Measurements from ENCODE around the gene CNOT6. TPM values are rescaled to one million over a fixed set of nuclear protein-coding genes. Genes with fewer than 3 reads are reported as not detected.
"Not testable (repeated sequence)": the region's sequence is repeated elsewhere in the genome, so short reads cannot be mapped to it uniquely, and the experiment has no call there.

The CNOT6 gene
- total and polyA plus RNA-seq, 4 donors = 8.7 to 51.1 (median 14.8) TPM

GRCh38 chr5:180456792-180457191, 37.4 kb upstream of the CNOT6 start:
- Histone ChIP-seq H3K9me3 (ENCODE audit: control insufficient read depth in 4 of 4, insufficient read depth in 3 of 4, low read length in 3 of 4) (no peaks in the 10 kb centered on the region), H3K27ac (ENCODE audit: low read depth in 1 of 2, low read length in 1 of 2) (no peak overlapping the region), H3K36me3 (ENCODE audit: control insufficient read depth in 4 of 4, insufficient read depth in 4 of 4, low read length in 4 of 4) (no peaks in the 10 kb centered on the region), H3K4me1 (ENCODE audit: control insufficient read depth in 5 of 5, insufficient read depth in 5 of 5, low read length in 5 of 5) (peaks cover 0 to 2% (median 0%) of the 10 kb centered on the region in 5 donors), H3K27me3 (ENCODE audit: control insufficient read depth in 3 of 3, insufficient read depth in 3 of 3, low read length in 2 of 3) (no peaks in the 10 kb centered on the region), H3K9ac (ENCODE audit: insufficient read depth in 1 of 2, low read length in 2 of 2) (no peak overlapping the region), H3K4me3 (no peak overlapping the region)
- 49 to 59% methylated on average over 3 of the region's 3 CpGs for WGBS, 2 donors
- TF ChIP-seq, protein P1, sequence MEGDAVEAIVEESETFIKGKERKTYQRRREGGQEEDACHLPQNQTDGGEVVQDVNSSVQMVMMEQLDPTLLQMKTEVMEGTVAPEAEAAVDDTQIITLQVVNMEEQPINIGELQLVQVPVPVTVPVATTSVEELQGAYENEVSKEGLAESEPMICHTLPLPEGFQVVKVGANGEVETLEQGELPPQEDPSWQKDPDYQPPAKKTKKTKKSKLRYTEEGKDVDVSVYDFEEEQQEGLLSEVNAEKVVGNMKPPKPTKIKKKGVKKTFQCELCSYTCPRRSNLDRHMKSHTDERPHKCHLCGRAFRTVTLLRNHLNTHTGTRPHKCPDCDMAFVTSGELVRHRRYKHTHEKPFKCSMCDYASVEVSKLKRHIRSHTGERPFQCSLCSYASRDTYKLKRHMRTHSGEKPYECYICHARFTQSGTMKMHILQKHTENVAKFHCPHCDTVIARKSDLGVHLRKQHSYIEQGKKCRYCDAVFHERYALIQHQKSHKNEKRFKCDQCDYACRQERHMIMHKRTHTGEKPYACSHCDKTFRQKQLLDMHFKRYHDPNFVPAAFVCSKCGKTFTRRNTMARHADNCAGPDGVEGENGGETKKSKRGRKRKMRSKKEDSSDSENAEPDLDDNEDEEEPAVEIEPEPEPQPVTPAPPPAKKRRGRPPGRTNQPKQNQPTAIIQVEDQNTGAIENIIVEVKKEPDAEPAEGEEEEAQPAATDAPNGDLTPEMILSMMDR (IDR thresholded peaks at IDR 0.05; ENCODE audit: control extremely low read depth, extremely low read depth) = no peak
- ATAC-seq (ENCODE audit: insufficient read depth, low FRiP score) = no peak
- no peak for DNase-seq

DNA sequence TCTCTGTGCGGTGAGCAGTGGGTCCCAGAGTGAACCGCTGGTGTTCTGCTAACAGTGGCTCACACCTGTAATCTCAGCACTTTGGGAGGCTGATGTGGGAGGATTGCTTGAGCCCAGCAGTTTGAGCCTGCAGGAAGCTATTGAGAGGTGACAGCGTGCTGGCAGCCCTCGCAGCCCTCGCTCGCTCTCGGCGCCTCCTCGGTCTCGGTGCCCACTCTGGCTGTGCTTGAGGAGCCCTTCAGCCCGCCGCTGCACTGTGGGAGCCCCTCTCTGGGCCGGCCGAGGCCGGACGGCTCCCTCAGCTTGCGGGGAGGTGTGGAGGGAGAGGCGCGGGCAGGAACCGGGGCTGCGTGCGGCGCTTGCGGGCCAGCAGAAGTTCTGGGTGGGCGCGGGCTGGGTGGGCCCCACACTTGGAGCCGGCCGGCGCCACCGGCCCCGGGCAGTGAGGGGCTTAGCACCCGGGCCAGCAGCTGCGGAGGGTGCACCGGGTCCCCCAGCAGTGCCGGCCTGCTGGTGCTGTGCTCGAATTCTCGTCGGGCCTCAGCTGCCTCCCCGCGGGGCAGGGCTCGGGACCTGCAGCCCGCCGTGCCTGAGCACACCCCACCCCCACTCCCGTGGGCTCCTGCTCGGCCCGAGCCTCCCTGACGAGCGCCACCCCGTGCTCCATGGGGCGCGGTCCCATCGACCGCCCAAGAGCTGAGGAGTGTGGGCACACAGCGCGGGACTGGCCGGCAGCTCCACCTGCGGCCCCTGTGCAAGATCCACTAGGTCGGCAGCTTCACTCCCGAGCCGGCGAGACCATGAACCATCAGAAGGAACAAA, 35.1 kb upstream of the CNOT6 start:
- not testable (repeated sequence) for H3K36me3 ChIP-seq (ENCODE audit: control insufficient read depth in 4 of 4, insufficient read depth in 4 of 4, low read length in 4 of 4); H3K4me3 ChIP-seq; H3K9ac ChIP-seq (ENCODE audit: insufficient read depth in 1 of 2, low read length in 2 of 2); H3K9me3 ChIP-seq (ENCODE audit: control insufficient read depth in 4 of 4, insufficient read depth in 3 of 4, low read length in 3 of 4); H3K4me1 ChIP-seq (ENCODE audit: control insufficient read depth in 5 of 5, insufficient read depth in 5 of 5, low read length in 5 of 5); DNase-seq; H3K27me3 ChIP-seq (ENCODE audit: control insufficient read depth in 3 of 3, insufficient read depth in 3 of 3, low read length in 2 of 3); H3K27ac ChIP-seq (ENCODE audit: low read depth in 1 of 2, low read length in 1 of 2); ATAC-seq (ENCODE audit: insufficient read depth, low FRiP score)
- WGBS, 2 donors = 97 to 99% methylated on average over 51 to 61 of the region's 61 CpGs

DNA sequence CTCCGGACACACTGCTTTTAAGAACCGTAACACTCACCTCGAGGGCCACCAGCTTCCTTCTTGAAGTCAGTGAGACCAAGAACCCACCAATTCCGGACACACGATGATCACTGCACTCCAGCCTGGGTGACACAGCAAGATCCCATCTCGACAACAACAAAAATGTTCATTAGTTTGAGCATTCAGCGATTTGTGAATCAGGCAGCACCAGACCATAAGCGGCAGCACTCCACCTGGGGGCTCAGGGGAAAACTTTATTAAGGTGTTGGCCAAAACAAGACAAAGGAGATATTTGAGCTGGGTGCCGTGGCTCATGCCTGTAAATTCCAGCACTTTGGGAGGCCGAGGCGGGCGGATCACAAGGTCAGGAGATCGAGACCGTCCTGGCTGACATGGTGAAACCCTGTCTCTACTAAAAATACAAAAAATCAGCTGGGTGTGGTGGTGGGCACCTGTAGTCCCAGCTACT, 34.5 kb upstream of the CNOT6 start:
- DNase-seq; H3K4me3 ChIP-seq; H3K27me3 ChIP-seq (ENCODE audit: control insufficient read depth in 3 of 3, insufficient read depth in 3 of 3, low read length in 2 of 3); H3K9me3 ChIP-seq (ENCODE audit: control insufficient read depth in 4 of 4, insufficient read depth in 3 of 4, low read length in 3 of 4); H3K36me3 ChIP-seq (ENCODE audit: control insufficient read depth in 4 of 4, insufficient read depth in 4 of 4, low read length in 4 of 4); H3K4me1 ChIP-seq (ENCODE audit: control insufficient read depth in 5 of 5, insufficient read depth in 5 of 5, low read length in 5 of 5); ATAC-seq (ENCODE audit: insufficient read depth, low FRiP score); H3K27ac ChIP-seq (ENCODE audit: low read depth in 1 of 2, low read length in 1 of 2); H3K9ac ChIP-seq (ENCODE audit: insufficient read depth in 1 of 2, low read length in 2 of 2): not testable (repeated sequence)
- WGBS, 2 donors = 90 to 98% methylated on average over 14 of the region's 14 CpGs

DNA sequence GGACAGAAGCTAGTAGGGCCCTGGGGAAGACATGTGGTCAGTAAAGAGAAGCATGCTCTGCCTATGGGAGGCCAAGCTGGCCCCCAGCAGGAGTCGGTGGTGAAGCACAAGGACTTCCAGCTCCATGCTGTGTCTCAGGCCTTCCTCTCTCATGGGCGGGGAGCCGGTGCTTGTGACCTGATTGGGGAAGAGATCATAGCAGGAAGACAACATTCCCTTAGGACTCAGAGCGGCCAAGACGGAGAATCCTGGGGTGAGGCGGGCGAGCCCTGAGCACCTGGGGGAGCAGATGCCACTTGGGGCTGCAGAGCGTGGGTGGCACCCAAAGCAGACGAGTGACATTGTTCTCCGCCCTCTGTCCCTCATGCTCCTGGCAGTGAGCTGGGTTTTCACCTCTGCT, 33.3 kb upstream of the CNOT6 start:
- no peaks in the 10 kb centered on the region for H3K36me3 ChIP-seq (ENCODE audit: control insufficient read depth in 4 of 4, insufficient read depth in 4 of 4, low read length in 4 of 4)
- DNase-seq (no peak), ATAC-seq (ENCODE audit: insufficient read depth, low FRiP score) (no peak)
- H3K9ac ChIP-seq (ENCODE audit: insufficient read depth in 1 of 2, low read length in 2 of 2) = no peak overlapping the region
- no peak overlapping the region for H3K27ac ChIP-seq (ENCODE audit: low read depth in 1 of 2, low read length in 1 of 2)
- H3K4me1 ChIP-seq (ENCODE audit: control insufficient read depth in 5 of 5, insufficient read depth in 5 of 5, low read length in 5 of 5) = peaks cover 0 to 3% (median 0%) of the 10 kb centered on the region in 5 donors
- TF ChIP-seq, protein P1 (IDR thresholded peaks at IDR 0.05; ENCODE audit: control extremely low read depth, extremely low read depth) = no peak
- H3K27me3 ChIP-seq (ENCODE audit: control insufficient read depth in 3 of 3, insufficient read depth in 3 of 3, low read length in 2 of 3) = no peaks in the 10 kb centered on the region
- 92 to 93% methylated on average over 10 of the region's 10 CpGs for WGBS, 2 donors
- no peak overlapping the region for H3K4me3 ChIP-seq
- H3K9me3 ChIP-seq (ENCODE audit: control insufficient read depth in 4 of 4, insufficient read depth in 3 of 4, low read length in 3 of 4) = peaks cover 0 to 3% (median 0%) of the 10 kb centered on the region in 4 donors

Data from lung (tissue), 12 donors.